ENCODE data around the gene BRCC3.
"Not testable (repeated sequence)": the region's sequence is repeated elsewhere in the genome, so short reads cannot be mapped to it uniquely, and the experiment has no call there.

The BRCC3 gene

DNA sequence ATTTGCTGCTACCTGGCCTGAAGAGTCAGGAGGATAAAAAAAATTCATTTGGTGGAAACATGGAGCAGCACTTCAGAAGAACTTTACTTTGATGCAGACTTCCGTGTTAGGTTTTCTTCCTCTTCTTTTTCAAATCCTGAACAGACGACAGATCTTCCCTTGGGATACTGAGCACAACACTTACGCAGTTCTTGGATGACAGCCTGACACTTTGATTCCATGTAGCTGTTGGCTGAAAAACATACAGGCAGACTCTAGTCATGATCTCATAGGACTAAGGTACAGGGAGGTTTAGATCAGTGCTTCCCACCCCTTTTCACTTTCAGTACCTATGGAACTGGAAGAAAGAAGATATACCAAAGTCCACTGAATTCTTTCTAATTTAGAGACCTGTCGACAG lies 9.5 kb upstream of the BRCC3 start:
- no peak for DNase-seq

DNA sequence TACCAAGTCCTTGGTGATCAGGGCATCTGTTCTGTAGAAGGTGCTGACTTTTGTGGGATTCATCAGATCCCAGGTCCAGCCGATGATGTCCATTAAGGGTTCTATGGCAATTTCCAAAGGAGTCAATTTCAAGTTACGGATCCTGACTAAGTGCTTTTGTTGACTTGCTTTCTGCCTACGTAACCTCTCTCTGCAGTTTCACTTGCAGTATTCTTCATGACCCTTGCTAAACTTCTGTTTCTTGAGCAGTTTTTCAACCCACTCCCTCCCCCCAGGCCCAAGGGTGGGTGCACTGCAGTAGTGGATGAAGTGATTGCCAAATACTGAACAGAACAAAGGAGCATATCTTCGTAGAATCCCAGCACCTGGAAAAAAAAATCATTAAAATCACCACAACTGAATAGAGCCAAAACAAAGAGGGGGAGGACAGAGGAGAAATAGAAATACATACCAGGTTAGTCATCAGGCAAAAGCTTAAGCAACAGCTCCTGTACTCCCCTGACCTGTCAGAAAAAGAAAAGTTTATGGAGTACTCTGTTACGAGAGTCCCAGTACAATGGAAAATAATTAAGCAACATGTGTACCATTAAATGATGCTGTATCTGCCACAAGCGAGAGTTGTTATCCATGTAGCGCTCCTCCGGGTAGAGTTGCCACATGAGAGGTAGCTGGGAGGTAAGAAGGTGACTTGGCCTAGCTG lies 6.1 kb upstream of the BRCC3 start:
- DNase-seq = no peak

DNA sequence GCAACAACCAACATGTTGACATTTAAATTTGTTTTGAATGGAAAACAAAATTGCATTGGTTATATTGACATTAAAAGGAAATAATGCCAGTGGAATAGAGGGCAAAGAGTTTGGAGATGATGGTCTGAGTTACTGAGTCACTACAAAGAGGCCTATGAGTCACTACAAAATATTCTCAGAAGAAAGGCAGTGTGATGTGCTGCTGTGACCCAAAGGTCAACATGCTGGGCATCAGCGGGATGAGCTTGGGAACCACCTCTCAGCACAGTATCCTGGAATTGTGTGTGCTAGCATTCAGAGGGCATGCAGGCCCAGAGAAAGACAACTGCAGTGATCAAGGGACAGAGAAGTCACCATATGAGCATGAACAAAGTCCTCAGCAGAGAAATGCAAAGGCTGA lies 3.1 kb upstream of the BRCC3 start:
- no peak for DNase-seq

DNA sequence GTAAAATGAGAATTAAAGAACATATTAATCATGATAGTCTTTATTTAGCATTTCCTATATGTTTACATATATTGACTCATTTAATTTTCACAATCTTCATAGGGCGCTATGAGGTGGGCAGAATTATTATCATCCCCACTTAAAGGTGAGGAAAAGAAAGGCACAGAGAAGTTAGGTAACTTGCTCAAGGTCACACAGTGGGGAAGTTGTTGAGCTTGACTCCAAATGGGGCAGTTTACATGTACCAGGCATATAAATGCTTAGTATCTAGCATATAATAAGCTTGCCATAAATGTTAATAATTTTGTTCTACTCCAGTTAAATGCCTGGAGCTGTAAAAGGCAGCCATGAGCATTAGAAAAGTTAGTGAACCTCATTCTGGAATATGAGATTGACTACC lies 1.9 kb upstream of the BRCC3 start:
- no peak for DNase-seq

DNA sequence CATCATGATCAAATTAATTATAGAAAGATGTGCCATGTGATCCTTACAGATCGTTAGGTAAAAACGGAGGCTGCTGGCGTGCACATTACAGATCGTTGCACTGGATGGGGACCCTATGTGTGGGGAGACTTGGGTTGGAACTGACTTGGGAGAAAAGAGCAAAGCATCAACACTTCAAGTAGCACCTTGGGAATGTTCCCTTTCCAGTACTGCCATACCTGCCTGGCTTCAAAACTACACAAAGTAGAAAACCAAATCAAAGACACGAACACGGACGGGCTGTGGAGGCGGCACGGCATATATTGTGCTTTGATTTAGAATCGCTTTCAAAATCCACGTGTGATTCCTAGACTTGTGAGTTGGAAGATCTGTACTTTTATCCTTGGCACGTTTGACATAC lies 1.3 kb upstream of the BRCC3 start:
- peak; percentile 6 for DNase-seq

DNA sequence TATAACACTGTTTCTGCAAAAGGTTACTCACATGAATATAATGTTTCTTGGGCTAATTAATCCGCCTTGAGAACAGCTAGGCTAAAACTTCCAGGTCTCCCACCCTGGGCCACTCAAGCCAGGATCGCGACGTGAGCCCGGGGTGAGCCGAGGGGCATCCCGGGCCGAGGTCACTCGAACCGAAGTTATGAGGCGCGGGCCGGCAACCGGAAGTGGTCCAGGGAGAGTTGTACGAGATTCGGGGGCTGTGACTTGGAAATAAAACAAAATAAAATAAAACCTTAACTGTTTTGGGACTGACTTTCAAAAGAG lies 689 bp upstream of the BRCC3 start:
- no peak for DNase-seq

DNA sequence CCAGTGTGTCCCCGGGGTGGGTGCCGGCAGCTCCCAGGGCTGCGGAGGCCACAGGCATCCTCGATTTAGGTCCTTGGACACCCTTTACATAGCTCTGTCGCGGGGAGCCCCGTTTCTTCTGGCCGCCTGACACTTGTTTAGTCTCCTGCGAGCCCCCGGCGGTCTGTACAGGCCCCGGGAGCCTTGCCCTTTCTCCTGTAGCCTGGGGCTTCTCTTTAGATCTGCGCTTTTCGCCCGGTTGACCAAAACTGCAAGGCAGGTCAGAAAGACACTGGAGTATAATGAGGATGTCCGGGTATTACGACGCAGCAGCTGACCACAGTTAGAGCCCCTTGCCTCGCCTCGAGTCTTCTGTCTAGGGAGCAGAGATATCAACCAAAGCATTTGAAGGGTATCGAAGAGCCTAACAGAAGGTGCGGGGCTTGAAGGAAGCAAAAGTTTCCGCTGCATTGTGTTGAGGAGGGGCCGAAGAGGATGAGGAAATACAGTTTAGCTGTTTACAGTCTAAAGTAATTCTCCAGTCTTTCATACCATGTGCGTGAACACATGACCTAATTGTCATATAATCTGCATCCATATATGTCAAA lies 479 bp downstream of the BRCC3 start:
- peak; percentile 10 for DNase-seq

DNA sequence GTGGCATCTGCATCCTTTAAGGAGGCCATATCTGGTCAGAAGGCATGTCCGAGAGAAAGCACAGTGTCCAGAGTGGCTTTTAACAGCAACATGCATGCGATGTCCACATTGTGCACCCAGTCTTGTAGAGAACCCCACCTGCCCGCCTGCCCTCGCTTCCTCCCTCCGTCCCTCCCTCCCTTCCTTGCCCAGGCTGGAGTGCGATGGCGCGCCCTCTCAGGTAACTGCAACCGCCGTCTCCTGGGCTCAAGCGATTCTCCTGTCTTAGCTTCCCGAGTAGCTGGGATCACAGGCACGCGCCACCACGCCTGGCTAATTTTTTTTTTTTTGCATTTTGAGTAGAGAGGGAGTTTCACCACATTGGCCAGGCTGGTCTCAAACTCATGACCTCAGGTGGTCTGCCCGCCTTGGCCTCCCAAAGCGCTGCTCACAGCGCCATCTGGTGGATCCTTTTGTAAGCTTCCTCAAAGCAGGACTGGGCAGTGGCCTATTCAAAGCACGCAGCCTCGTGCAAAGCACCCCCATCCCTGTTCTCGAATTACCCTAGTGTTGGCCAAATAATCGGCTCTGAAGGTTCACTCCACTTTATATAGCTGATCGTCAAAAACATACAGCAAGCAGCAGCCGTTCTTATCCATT lies 15.0 kb downstream of the BRCC3 start:
- peak; percentile 47 for DNase-seq

DNA sequence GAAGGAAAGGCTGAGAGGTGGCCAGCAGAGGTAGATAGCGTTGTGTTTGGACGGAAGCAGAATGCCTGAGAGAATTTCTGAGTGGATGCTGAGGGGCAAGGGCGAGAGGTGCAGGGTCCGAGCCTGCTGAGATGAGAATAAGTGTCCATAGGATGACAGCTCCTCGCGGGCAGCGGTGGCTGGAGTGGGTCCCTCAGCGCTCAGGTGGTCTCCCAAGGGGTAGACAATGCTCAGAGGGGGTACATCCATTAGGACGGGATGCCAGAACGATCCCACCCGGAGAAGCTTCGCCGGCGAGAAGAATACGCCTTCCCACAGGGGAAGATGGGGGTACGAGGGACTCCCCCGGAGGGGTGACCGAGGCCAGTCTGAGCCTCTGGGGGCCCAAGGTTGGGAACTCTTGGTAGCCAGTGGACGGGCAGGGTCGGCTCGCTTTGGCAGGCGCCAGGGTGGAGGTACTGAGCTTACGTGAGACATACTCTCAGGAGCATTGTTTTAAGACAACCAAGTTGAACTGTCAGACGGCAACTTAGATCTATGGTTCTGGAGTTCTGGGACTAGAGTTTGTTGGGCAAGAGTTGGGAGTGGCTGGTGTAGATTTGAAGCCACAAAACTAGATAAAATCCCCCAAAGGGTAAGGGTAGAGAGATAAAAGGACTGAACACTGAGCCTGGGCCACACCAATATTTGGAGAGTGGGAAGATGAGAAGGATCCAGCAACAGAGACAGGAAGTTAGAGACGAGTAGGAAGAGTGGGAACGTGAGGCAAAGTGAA lies 15.8 kb downstream of the BRCC3 start:
- no peak for DNase-seq

DNA sequence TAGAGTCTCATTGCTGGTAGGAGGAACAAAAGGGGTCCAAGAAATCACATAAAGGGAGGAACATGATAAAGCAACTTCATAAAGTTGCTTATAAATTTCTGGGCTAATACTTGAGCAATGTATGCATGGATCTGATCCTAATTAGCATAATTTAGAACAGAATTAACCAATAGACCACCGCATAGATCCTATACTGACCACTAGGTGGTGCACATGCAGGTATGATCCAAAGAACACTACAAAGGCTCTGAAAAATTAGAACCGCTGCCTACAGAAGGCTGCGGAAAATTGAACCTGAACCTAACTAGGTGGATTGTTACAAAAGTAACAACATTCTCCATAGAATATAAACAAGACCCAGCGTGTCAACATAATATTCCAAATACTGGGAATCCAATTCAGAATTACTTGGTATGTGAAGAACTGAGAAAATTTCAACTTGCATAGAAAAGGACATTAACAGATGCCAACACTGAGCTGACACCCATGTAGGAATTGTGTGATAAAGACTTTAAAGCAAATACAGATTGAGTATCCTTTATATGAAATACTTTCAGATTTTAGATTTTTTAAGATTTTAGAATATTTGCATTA lies 23.3 kb downstream of the BRCC3 start:
- peak; percentile 61 for DNase-seq

DNA sequence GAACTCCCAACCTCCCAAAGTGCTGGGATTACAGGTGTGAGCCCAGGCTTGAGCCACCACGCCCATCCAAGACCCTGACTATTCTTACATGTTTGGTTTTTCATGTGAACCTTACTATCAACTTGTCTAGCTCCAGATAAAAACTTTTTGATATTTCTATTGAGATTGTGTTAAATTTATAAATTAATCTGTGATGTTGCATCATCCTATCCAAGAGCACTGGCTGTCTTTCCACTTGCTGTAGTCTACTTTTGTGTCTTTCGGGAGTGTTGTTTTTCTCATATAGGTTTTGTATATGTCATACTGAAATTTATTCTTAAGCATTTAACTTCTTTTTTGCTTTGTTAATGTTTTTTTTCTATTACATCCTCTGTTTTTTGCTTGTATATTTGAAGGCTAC lies 34.6 kb downstream of the BRCC3 start:
- DNase-seq = no peak

DNA sequence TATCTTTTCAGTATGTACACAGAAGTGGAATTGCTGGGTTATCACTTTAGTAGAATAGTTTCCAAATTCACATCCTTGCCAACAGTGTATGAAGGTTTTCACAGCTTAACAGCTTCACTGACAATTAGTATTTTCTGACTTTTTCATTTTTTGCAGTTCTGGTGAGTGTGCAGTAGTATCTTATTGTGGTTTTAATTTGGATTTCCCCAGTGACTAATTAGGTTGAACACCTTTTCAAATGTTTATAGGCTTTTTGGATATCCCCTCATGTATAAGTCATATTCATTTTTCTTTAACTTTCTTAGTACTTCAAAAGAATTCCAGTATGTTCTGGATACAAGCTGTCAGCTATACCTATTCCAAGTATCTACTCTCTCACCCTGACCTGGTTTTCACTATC lies 37.1 kb downstream of the BRCC3 start:
- no peak for DNase-seq

DNA sequence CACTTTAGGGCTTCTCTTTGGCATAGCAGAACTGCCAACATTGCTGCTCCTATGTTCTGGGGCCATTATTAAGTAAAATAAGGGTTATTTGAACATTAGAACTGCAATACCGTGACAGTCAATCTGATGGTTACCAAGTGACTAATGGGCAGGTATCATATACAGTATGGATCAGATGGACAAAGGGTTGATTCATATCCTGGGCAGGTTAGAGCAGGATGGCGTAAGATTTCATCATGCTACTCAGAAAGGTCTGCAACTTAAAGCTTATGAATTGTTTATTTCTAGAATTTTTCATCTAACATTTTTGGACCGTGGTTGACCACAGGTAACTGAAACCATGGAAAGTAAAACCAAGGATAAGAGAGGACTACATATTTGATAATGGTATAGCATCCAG lies 40.9 kb downstream of the BRCC3 start:
- no peak for DNase-seq

DNA sequence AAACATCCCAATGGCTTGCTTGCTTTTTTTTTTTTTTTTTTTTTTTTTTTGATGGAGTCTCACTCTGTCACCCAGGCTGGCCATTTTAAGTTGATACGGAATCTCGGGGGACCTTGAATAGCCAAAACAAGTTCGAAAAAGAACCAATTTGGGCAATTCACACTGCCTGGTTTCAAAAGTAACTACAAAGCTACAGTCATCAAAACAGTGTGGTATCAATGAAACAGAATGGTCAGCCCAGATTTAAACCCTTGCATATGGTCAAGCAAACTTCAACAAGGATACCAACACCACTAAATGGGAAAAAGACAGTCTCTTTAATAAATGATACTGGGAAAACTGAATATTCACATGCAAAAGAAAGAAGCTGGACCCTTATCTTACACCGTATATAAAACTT lies 41.8 kb downstream of the BRCC3 start:
- no peak for DNase-seq

DNA sequence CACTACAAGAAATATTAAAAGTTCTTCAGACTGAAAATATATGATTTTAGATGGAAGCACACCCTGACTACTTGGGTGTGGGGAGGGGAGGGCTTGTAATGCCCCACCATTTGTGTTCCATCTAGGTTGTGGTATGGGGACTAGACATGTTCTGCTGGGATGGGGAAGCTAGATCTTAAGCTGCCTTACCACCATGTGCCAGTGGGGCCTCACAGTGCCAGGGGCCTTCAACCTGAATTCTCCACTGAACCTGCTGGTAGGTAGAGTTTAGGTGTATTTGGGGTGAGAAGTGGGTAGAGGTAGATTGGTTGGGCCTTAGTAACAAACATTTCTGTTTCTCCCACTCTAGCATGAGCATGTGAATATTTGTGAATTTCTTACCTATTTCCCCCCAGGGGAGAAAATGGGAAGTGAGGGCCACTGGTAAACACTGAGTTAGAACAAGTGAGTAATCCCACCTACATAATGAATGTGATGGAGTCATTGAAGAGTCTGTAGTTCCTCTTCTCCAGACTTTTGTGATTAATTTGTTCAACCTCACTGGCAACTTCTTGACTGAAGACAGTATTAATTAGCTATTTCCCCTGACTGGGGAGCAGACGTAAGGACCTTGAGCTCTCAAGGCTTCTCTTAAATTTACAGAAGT lies 44.0 kb downstream of the BRCC3 start:
- DNase-seq = no peak

DNA sequence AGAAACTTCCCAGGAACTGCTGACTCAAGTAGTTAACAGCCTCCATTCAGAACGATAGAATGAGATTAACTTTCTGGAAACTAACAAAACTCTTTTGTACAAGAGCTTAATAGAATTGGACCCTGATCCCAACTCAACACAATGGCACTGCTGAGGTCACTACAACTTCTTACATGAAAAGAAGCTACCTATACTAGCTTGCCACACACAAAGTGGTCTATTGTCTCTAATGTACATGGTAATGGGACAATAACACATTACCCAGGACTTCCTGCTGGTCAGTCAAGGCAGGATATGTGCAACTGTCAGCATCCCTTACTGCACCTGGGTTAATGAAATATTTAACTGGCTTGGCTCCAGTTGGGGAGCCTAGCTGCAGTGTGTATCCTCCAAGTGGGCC lies 56.2 kb downstream of the BRCC3 start:
- no peak for DNase-seq

DNA sequence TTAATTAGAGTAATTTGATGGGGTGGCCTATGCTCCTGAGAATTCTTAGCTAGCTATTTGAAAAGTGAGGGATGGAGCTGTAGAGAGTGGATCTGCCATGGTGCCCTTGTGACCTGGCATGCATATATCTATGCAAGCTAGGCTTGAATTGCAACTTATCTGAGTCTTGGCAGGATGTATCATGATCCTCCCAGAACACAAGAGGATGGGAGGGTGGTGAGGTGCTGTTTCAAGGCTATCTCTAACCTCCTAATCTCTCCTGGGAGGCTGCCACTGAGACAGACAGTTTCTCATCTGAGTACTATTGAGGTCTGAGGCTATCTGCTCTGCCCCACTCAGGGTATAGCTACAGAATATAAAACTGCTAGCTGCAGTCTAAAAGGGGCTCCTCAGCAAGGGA lies 56.6 kb downstream of the BRCC3 start:
- no peak for DNase-seq

DNA sequence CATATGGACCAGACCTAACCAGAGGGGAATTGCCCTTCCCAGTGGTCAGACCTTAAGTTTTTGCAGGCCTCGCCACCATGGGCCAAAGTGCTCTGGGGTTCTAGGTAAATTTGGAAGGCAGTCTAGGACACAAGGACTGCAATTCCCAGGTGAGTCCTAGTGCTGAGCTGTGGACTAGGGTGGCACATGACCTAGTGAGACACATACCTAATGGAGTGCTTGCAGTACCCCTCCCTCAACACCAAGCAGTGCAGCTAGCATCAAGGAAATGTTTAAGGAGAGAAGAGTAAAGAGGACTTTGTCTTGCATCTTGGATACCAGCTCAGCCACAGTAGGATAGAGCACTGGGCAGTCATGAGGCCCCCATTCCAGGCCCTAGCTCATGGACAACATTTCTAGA lies 60.8 kb downstream of the BRCC3 start:
- no peak for DNase-seq

DNA sequence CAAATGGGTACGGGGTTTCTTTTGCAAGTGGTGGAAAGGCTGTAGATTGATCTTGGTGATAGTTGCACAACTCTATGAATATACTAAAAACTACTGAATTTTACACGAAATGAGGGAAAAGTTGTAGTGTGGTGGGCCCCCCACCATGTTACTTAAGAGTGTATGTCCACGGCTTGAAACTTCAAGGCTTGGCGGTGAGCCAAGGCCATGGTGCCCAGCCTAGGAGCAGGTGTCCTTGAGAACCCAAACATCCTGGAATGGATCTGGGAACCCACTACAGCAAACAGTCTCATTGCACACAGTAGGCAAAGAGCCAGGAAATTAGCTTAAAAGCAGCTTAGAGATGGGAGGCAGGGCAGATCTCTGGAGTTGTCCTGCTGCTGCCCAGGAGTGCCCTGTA lies 62.9 kb downstream of the BRCC3 start:
- DNase-seq = no peak

DNA sequence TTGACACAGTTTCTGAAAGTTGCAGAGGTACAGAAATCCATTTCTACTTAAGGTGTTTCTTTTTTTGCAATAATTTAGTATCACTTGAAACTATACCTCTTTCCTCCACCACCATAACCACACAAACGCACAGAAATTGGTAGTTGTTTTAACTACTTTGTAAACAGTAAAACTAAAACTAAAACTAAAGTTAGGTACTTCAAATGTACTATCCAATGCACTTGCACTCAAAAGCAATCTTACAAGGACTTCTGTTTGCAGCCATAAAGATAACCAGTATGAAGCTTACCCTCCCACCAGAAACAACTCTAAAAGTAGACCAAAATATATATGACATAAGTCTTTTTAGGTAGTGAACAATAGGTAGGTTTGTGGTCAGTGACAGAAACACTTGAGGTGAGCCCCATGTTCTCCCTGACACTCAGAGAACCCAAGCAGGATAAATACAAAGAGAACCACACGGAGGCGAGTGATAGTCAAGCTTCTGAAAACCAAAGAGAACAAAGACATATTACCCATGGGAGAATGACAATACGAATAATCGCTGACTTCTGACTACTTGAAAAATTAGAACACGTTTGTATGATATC lies 72.7 kb downstream of the BRCC3 start:
- no peak for DNase-seq

DNA sequence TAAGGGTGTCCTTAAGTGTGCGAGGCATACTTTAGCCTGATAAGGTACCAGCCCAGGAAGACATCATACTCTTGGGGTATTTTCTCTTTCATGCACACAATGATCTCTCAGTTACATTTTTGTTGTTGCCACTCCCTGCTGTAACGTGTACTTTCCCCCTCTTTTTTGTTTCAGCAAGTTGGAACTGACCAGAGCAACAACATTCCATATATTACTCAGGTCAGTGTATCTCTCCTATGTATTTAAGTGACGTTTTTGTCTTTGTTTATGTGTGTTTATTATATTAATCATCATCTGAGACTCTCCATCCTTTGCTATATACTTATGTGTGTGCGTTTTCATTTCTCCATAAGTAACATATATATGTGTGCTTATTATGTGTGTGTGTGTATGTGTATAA lies 73.6 kb downstream of the BRCC3 start:
- no peak for DNase-seq

DNA sequence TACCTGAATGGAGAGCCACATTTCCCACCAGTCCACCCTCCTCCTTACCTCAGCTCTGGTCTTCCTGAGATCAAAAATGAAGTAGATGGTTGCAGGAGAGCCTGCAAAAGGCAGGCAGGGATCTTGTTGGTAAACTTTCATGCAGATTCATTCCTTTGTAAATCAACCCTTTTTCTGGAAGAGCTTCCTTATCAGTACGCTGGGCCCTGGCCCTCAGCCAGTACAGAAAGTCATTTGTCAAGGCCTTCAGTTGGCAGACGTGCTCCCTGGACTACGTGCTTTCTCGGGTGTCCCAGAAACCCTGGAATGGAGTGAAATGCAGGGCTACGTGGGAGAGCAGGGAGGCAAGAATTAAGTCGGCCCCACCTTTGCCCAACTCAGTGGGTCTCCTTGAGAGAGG lies 76.3 kb downstream of the BRCC3 start:
- not testable (repeated sequence) for DNase-seq

DNA sequence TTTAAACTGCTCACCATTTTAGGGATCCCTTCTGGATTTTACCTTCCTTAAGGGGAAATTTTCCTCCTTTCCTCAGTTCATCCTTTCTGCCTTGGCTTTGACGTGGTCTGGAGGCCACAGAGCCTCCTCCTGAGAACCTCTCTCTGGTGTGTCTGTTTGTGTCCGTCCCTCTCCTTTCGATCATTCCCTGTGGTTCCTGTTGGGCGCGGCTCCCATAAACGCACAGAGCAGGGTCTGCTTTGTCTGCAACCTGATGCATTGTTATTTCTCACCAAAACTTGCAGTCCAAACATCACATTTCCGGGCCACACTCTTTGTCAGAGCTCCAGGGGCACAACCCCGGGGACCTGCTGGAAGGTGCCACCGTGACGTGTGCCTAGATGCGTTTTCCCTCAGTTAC lies 76.9 kb downstream of the BRCC3 start:
- DNase-seq = not testable (repeated sequence)
